ENCODE measurements around the gene SERHL2.

DNA sequence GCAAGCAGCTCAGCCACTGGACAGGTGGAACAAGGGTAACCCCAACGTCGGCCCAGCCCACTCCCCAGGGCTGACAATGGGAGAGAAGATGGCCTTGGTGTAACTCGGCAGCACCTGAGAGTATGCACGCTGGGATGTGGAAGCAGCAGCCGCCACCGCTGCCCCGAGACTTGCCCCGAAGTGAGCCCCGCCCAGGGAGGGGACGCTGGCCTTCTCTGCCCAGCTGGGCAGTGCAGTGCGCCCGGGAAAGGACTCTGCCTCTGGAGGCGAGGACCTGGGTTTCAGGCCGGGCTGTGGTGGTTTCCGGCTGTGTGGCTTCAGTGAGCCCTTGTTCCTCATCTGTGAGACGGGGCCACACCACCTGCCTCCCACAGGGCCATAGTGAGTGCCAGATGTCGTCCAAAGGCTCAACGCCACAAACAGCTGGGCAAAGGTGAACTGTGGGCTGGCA lies 69.6 kb downstream of the SERHL2 start:
- TF ChIP-seq, protein P1, sequence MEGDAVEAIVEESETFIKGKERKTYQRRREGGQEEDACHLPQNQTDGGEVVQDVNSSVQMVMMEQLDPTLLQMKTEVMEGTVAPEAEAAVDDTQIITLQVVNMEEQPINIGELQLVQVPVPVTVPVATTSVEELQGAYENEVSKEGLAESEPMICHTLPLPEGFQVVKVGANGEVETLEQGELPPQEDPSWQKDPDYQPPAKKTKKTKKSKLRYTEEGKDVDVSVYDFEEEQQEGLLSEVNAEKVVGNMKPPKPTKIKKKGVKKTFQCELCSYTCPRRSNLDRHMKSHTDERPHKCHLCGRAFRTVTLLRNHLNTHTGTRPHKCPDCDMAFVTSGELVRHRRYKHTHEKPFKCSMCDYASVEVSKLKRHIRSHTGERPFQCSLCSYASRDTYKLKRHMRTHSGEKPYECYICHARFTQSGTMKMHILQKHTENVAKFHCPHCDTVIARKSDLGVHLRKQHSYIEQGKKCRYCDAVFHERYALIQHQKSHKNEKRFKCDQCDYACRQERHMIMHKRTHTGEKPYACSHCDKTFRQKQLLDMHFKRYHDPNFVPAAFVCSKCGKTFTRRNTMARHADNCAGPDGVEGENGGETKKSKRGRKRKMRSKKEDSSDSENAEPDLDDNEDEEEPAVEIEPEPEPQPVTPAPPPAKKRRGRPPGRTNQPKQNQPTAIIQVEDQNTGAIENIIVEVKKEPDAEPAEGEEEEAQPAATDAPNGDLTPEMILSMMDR (IDR thresholded peaks at IDR 0.05): no peak
- TF ChIP-seq EZH2 (IDR thresholded peaks at IDR 0.05) (no peak), EZH2phosphoT487 (IDR thresholded peaks at IDR 0.05) (no peak)

Measured in neural progenitor cell (in vitro differentiated cells).